HCT116 (cell line): ENCODE measurements around the gene CRISPLD2.

Experiments used
- CEBPB ChIP-seq: IDR thresholded peaks from 2 replicates; pipeline ENCODE4 v1.6.1; 2012; ENCODE audit warnings: low read depth
- CTCF ChIP-seq, 3 experiments: fragments of 200-600 bp in 1 of 3; sonication (generic) in 1 of 3; IDR thresholded peaks in 2 of 3; conservative IDR thresholded peaks in 1 of 3; 2 replicates each; pipeline ENCODE4 v1.5.1; 2012 to 2017; ENCODE audit warnings: low read depth in 2 of 3, low read length in 2 of 3, antibody characterized with exemption in 1 of 3, borderline replicate concordance in 1 of 3, control low read depth in 1 of 3, mild to moderate bottlenecking in 1 of 3, mixed read lengths in 1 of 3, mixed run types in 1 of 3, moderate library complexity in 1 of 3; ENCODE audit not compliant: insufficient read depth in 1 of 3
- EZH2 ChIP-seq: fragments of 200-600 bp; sonication (generic); IDR thresholded peaks from 2 replicates; pipeline ENCODE4 v1.6.1; 2017; ENCODE audit warnings: antibody characterized with exemption, mixed run types
- EZH2phosphoT487 ChIP-seq: fragments of 200-600 bp; IDR thresholded peaks from 2 replicates; pipeline ENCODE4 v1.6.1; 2018; ENCODE audit warnings: antibody characterized with exemption, borderline replicate concordance
- JUND ChIP-seq: IDR thresholded peaks from 2 replicates; pipeline ENCODE4 v1.6.1; 2012
- POLR2A ChIP-seq: IDR thresholded peaks from 2 replicates; pipeline ENCODE4 v1.7.0; 2011; ENCODE audit warnings: borderline replicate concordance; ENCODE audit not compliant: insufficient read depth, insufficient read length; ENCODE audit errors: extremely low read depth
- POLR2AphosphoS5 ChIP-seq: IDR thresholded peaks from 2 replicates; pipeline ENCODE4 v1.6.1; 2011; ENCODE audit warnings: mild to moderate bottlenecking, low read depth, low read length, moderate library complexity
- RAD21 ChIP-seq: IDR thresholded peaks from 2 replicates; pipeline ENCODE4 v1.6.1; 2012; ENCODE audit warnings: low read depth, mild to moderate bottlenecking
- REST ChIP-seq: IDR thresholded peaks from 2 replicates; pipeline ENCODE4 v1.6.1; 2012; ENCODE audit warnings: low read depth
- SRF ChIP-seq: IDR thresholded peaks from 2 replicates; pipeline ENCODE4 v1.6.1; 2012; ENCODE audit warnings: low read depth
- YY1 ChIP-seq: IDR thresholded peaks from 2 replicates; pipeline ENCODE4 v1.6.1; 2011; ENCODE audit warnings: low read length, low read depth, moderate library complexity, mild to moderate bottlenecking; ENCODE audit not compliant: insufficient replicate concordance; ENCODE audit errors: extremely low read depth
- ZNF274 ChIP-seq: fragments of 200-500 bp; sonication (Bioruptor generic); IDR thresholded peaks from 2 replicates; pipeline ENCODE4 v1.6.1; 2014; ENCODE audit warnings: mild to moderate bottlenecking, low read depth, low read length, inconsistent platforms

- no peak for TF ChIP-seq JUND
- no peak for TF ChIP-seq EZH2
- no peak for TF ChIP-seq REST
- no peak for TF ChIP-seq YY1
- no peak for TF ChIP-seq CTCF (IDR thresholded peaks at IDR 0.05 in 2 of 3, conservative IDR thresholded peaks at IDR 0.05 in 1 of 3; ENCODE audit: borderline replicate concordance in 1 of 3, insufficient read depth in 1 of 3, low read depth in 2 of 3, low read length in 2 of 3)
- TF ChIP-seq EZH2phosphoT487: no peak
- TF ChIP-seq ZNF274: no peak
- no peak for TF ChIP-seq POLR2A
- no peak for TF ChIP-seq POLR2AphosphoS5
- no peak for TF ChIP-seq CEBPB
- TF ChIP-seq RAD21: no peak
- TF ChIP-seq SRF: no peak
Observed at GRCh38 chr16:84836234-84836647, 16.5 kb downstream of the CRISPLD2 start.
